Measurements from ENCODE around the gene REXO4.
"Not testable (repeated sequence)": the region's sequence is repeated elsewhere in the genome, so short reads cannot be mapped to it uniquely, and the experiment has no call there.

REXO4 gene

GRCh38 chr9:133417541-133418461, at the start of gene REXO4:
Gene REXO4, minus strand, starts transcription at chr9:133418010. Its CDS starts 166 bp downstream, at chr9:133417844.
- peak; percentile 89 for DNase-seq

- DNase-seq, result no peak
Observed at GRCh38 chr9:133467101-133467500, 49.3 kb upstream of the REXO4 start.

- no peak for DNase-seq
Observed at GRCh38 chr9:133465984-133466383, 48.2 kb upstream of the REXO4 start.

GRCh38 chr9:133464638-133465037, 46.8 kb upstream of the REXO4 start:
- no peak for DNase-seq

GRCh38 chr9:133463864-133464615, 46.2 kb upstream of the REXO4 start:
- DNase-seq, result no peak

- no peak for DNase-seq
Observed at GRCh38 chr9:133463234-133463863, 45.5 kb upstream of the REXO4 start.

GRCh38 chr9:133461975-133462374, 44.2 kb upstream of the REXO4 start:
- no peak for DNase-seq

- peak; percentile 34 for DNase-seq
Observed at GRCh38 chr9:133460405-133461175, 42.8 kb upstream of the REXO4 start.

- DNase-seq, result peak; percentile 89
Observed at GRCh38 chr9:133459476-133460404, 41.9 kb upstream of the REXO4 start, which contains the start of gene CACFD1. Gene CACFD1, plus strand, starts transcription at chr9:133459978. Its CDS starts 89 bp downstream, at chr9:133460067.

- no peak for DNase-seq
Observed at GRCh38 chr9:133458643-133459312, 41.0 kb upstream of the REXO4 start.

- no peak for DNase-seq
Observed at GRCh38 chr9:133457748-133458147, 39.9 kb upstream of the REXO4 start.

GRCh38 chr9:133457233-133457632, 39.4 kb upstream of the REXO4 start:
- no peak for DNase-seq

GRCh38 chr9:133456409-133456808, 38.6 kb upstream of the REXO4 start:
- DNase-seq, result no peak

GRCh38 chr9:133455936-133456335, 38.1 kb upstream of the REXO4 start:
- no peak for DNase-seq

- DNase-seq, result no peak
Observed at GRCh38 chr9:133454943-133455673, 37.3 kb upstream of the REXO4 start.

- no peak for DNase-seq
Observed at GRCh38 chr9:133454325-133454724, 36.5 kb upstream of the REXO4 start.

- DNase-seq, result no peak
Observed at GRCh38 chr9:133453651-133454050, 35.8 kb upstream of the REXO4 start.

GRCh38 chr9:133452562-133452961, 34.8 kb upstream of the REXO4 start:
- no peak for DNase-seq

GRCh38 chr9:133451865-133452264, 34.1 kb upstream of the REXO4 start:
- DNase-seq, result not testable (repeated sequence)

GRCh38 chr9:133449760-133450159, 31.9 kb upstream of the REXO4 start:
- DNase-seq, result no peak

Data from fibroblast of skin of right quadriceps (primary cell).